ENCODE data around the gene PRR30. TPM values are rescaled to one million over a fixed set of nuclear protein-coding genes. Genes with fewer than 3 reads are reported as not detected.
A peak's percentile ranks its signal among the peaks of the same experiment; 100 is the strongest.

The PRR30 gene
- total and polyA plus RNA-seq, 2 donors from 2014 or later, result not detected

DNA sequence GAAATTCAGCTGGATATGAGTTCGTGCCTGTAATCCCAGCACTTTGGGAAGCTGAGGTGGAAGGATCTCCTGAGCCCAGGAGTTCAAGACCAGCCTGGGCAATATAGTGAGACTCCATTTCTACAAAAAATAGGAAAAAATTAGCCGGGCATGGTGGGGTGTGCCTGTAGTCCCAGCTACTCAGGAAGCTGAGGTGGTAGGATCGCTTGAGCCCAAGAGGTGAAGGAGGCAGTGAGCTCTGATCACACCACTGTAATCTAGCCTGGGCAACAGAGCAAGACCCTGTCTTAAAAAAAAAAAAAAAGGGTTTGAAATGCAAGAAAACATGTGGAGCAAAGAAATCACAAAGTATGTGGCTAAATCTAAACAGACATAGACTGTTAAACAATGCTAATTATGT is 30.1 kb downstream of the PRR30 start:
- no peak for TF ChIP-seq CTCF (IDR thresholded peaks at IDR 0.05; ENCODE audit: borderline replicate concordance, extremely low read depth, insufficient read depth)
- FAIRE-seq (no peak), DNase-seq (peak in 1 of 5 donors; percentile 8)
- Histone ChIP-seq H3K9me3 (ENCODE audit: control insufficient read depth in 2 of 3, insufficient read depth in 1 of 3, low read length in 3 of 3) (no peaks in the 10 kb centered on the region), H3K27ac (ENCODE audit: low read depth in 2 of 2, low read length in 2 of 2) (no peak overlapping the region), H3K36me3 (ENCODE audit: control insufficient read depth in 2 of 3, insufficient read depth in 3 of 3, low read length in 3 of 3) (no peaks in the 10 kb centered on the region), H3K27me3 (ENCODE audit: control insufficient read depth, insufficient read depth, low read length) (no peaks in the 10 kb centered on the region), H3K4me3 (ENCODE audit: low read length in 3 of 3) (no peak overlapping the region), H3K4me1 (ENCODE audit: control insufficient read depth in 2 of 3, insufficient read depth in 2 of 3, low read depth in 1 of 3, low read length in 3 of 3) (no peaks in the 10 kb centered on the region), H3K9ac (ENCODE audit: low read length in 3 of 3) (no peak overlapping the region)
- intact Hi-C loops (cut with DNase I), result no loop called here

- no peaks in the 10 kb centered on the region for H3K4me1 ChIP-seq (ENCODE audit: control insufficient read depth in 2 of 3, insufficient read depth in 2 of 3, low read depth in 1 of 3, low read length in 3 of 3)
- FAIRE-seq (no peak), DNase-seq (no peak)
- intact Hi-C loops (cut with DNase I), result no loop called here
- H3K4me3 ChIP-seq (ENCODE audit: low read length in 3 of 3), result no peak overlapping the region
- no peaks in the 10 kb centered on the region for H3K9me3 ChIP-seq (ENCODE audit: control insufficient read depth in 2 of 3, insufficient read depth in 1 of 3, low read length in 3 of 3)
- no peak overlapping the region for H3K27ac ChIP-seq (ENCODE audit: low read depth in 2 of 2, low read length in 2 of 2)
- no peak overlapping the region for H3K9ac ChIP-seq (ENCODE audit: low read length in 3 of 3)
- no peaks in the 10 kb centered on the region for H3K36me3 ChIP-seq (ENCODE audit: control insufficient read depth in 2 of 3, insufficient read depth in 3 of 3, low read length in 3 of 3)
- no peaks in the 10 kb centered on the region for H3K27me3 ChIP-seq (ENCODE audit: control insufficient read depth, insufficient read depth, low read length)
- TF ChIP-seq CTCF (IDR thresholded peaks at IDR 0.05; ENCODE audit: borderline replicate concordance, extremely low read depth, insufficient read depth), result no peak
Measured at GRCh38 chr2:27108221-27108620, 31.0 kb downstream of the PRR30 start.

- intact Hi-C loops (cut with DNase I), result no loop called here
- no peak for FAIRE-seq
Measured at GRCh38 chr2:27105981-27106380, 33.2 kb downstream of the PRR30 start.

More at GRCh38 chr2:27105981-27106380, 33.2 kb downstream of the PRR30 start:
- Histone ChIP-seq H3K9ac (ENCODE audit: low read length in 3 of 3) (no peak overlapping the region), H3K36me3 (ENCODE audit: control insufficient read depth in 2 of 3, insufficient read depth in 3 of 3, low read length in 3 of 3) (no peaks in the 10 kb centered on the region), H3K27ac (ENCODE audit: low read depth in 2 of 2, low read length in 2 of 2) (no peak overlapping the region), H3K27me3 (ENCODE audit: control insufficient read depth, insufficient read depth, low read length) (no peaks in the 10 kb centered on the region), H3K4me1 (ENCODE audit: control insufficient read depth in 2 of 3, insufficient read depth in 2 of 3, low read depth in 1 of 3, low read length in 3 of 3) (no peaks in the 10 kb centered on the region), H3K4me3 (ENCODE audit: low read length in 3 of 3) (no peak overlapping the region), H3K9me3 (ENCODE audit: control insufficient read depth in 2 of 3, insufficient read depth in 1 of 3, low read length in 3 of 3) (no peaks in the 10 kb centered on the region)
- no peak for DNase-seq
- TF ChIP-seq CTCF (IDR thresholded peaks at IDR 0.05; ENCODE audit: borderline replicate concordance, extremely low read depth, insufficient read depth), result no peak
